ENCODE results near the gene FCGBP.

FCGBP gene

DNA sequence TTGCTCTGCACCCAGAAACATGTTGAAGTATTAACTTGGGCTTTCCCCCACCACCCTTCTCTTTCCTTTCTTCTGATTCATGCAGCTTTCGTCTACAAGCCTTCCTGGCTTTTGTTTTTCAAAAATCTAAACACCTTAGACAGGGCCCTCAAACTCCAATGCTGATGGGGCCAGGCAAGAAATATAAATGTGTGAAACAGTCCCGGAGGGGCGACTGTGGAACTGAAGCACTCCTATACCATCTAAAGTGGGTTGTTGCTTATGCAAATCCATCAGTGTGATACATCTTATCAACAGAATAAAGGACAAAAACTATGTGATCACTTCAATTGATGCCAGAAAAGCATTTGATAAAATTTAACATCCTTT is 6.1 kb downstream of the FCGBP start:
- DNase-seq (ENCODE audit: low read depth in 2 of 2), result no peak
- H3K4me3 ChIP-seq (replicated peaks in 1 of 2; ENCODE audit: low read depth in 2 of 2, low read length in 2 of 2), result no peak overlapping the region
- TF ChIP-seq, protein P1, sequence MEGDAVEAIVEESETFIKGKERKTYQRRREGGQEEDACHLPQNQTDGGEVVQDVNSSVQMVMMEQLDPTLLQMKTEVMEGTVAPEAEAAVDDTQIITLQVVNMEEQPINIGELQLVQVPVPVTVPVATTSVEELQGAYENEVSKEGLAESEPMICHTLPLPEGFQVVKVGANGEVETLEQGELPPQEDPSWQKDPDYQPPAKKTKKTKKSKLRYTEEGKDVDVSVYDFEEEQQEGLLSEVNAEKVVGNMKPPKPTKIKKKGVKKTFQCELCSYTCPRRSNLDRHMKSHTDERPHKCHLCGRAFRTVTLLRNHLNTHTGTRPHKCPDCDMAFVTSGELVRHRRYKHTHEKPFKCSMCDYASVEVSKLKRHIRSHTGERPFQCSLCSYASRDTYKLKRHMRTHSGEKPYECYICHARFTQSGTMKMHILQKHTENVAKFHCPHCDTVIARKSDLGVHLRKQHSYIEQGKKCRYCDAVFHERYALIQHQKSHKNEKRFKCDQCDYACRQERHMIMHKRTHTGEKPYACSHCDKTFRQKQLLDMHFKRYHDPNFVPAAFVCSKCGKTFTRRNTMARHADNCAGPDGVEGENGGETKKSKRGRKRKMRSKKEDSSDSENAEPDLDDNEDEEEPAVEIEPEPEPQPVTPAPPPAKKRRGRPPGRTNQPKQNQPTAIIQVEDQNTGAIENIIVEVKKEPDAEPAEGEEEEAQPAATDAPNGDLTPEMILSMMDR (IDR thresholded peaks at IDR 0.05; ENCODE audit: low read depth, low read length), result no peak

DNA sequence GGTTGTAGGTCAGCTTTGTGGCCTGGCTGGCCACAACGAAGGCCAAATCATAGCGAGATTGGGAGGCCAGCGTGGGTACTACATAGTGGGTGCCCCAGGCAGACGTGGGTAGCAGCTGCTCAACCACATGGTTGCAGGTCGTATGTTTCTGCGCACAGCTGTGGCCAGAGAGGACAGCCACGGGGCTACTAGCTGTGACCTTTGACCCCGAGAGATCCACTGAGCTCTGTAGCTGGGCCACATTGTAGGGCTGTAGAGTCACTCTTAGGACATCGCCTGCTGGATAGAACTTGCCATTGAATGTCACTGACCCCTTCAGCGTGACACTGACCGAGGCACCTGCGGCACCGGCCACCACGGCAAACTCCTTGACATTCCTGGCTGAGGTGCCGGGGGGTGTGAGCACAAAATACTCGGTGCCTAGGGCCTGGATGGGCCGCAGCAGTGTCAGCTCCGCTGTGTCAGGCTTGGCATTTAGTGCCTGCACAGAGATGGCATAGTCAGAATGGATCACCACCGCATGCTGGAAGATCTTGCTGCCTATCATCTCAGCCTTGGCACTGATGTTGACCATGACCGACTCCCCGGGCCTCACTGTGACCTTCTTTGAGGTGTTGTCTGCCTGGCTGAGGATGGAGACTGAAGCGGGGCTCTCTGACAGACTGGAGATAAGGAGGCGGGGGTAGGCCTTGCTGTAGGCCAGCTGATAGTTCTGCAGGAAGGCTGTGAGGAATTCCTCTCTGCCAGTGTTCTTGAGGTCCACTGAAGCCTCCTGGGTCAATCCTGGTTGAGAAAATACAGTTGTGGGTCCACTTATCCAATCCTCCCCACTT is 6.7 kb downstream of the FCGBP start:
- TF ChIP-seq, protein P1 (IDR thresholded peaks at IDR 0.05; ENCODE audit: low read depth, low read length), result no peak
- H3K4me3 ChIP-seq (replicated peaks in 1 of 2; ENCODE audit: low read depth in 2 of 2, low read length in 2 of 2), result no peak overlapping the region
- DNase-seq (ENCODE audit: low read depth in 2 of 2), result no peak

DNA sequence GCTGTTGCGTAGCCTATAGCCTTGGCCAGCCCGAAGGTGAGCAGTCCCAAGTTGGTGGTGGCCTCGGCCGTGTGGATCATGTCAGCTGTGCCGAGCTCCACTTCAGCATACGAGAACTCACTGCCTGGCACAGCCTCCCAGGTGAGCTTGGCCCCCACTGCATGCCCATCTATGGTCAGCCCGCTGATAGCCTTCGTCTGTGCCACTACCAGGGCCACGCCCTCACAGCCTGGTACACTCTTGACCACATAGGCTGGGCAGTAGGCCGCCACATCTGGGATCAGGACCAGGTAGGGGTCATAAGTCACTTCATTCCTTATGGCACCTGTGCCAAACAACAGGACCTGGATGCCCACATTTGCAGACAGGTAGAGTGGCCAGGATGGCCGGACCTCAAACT is 7.4 kb downstream of the FCGBP start:
- TF ChIP-seq, protein P1 (IDR thresholded peaks at IDR 0.05; ENCODE audit: low read depth, low read length), result no peak
- no peak for DNase-seq (ENCODE audit: low read depth in 2 of 2)
- H3K4me3 ChIP-seq (replicated peaks in 1 of 2; ENCODE audit: low read depth in 2 of 2, low read length in 2 of 2), result no peak overlapping the region

DNA sequence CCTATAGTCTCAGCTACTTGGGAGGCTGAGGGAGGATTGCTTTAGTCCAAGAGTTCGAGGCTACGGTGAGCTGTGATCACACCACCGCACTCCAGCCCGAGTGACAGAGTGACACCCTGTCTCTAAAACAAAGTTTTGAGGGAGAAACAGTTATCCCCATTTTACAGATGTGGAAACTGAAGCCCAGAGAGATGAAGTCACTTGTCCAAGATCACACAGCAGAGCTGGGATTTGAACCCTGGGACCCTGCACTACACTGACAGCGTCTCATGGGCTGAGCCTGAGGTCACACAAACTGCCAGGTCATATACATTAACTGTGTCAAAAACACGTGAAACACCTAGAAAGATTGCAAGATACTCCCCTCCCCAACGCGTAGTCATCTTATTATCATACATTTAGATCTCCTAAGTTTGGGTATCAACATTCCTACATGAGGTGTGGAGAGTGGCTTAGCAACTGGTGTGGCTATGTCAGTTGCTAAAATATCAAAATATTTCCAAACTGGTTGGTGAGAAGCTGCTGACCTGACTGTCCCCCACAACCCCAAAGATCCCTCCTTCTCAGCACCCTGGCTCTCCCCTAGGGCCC is 8.2 kb downstream of the FCGBP start:
- no peak overlapping the region for H3K4me3 ChIP-seq (replicated peaks in 1 of 2; ENCODE audit: low read depth in 2 of 2, low read length in 2 of 2)
- DNase-seq (ENCODE audit: low read depth in 2 of 2), result no peak
- TF ChIP-seq, protein P1 (IDR thresholded peaks at IDR 0.05; ENCODE audit: low read depth, low read length), result no peak

DNA sequence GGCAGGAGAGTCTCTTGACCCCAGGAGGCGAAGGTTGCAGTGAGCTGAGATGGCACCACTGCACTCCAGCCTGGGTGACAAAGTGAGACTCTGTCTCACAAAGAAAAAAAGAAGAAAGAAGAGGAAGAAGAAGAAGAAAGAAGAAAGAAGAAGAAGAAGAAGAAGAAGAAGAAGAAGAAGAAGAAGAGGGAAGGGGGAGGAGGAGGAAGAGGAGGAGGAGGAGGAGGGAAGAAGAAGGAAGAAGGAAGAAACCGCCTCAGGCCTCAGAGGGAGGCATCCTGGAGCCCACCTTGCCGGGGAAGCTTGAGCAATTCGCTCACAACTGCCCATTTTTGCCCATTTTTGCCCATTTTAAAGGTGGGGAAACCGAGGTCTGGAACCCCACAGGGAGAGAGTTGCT is 9.5 kb downstream of the FCGBP start:
- TF ChIP-seq, protein P1 (IDR thresholded peaks at IDR 0.05; ENCODE audit: low read depth, low read length), result no peak
- no peak overlapping the region for H3K4me3 ChIP-seq (replicated peaks in 1 of 2; ENCODE audit: low read depth in 2 of 2, low read length in 2 of 2)
- no peak for DNase-seq (ENCODE audit: low read depth in 2 of 2)

DNA sequence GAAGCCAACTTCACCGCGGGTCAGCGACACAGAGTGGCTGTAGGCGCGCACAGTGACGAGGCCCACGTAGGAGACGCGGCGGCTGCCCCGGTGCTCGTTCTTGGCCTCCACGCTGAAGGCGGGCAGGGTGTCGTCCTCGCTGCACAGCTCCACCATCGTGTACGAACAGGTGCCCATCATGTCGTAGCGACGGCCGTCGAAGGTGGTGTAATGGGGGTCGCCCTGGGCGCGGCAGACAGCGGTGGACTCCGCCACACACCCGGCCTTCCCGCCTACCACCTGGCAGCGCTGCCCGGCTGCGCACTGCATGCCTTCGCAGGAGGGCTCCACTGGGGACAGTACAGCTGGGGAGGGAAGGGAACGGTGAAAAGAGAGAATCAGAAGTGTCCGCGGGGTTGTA is 10.0 kb downstream of the FCGBP start:
- DNase-seq (ENCODE audit: low read depth in 2 of 2), result no peak
- no peak overlapping the region for H3K4me3 ChIP-seq (replicated peaks in 1 of 2; ENCODE audit: low read depth in 2 of 2, low read length in 2 of 2)
- TF ChIP-seq, protein P1 (IDR thresholded peaks at IDR 0.05; ENCODE audit: low read depth, low read length), result no peak
